AG04450 (cell line): ENCODE results near the gene SH3BP5L. TPM values are rescaled to one million over a fixed set of nuclear protein-coding genes. Genes with fewer than 3 reads are reported as not detected.

Experiments
- CTCF ChIA-PET: fragments of 300-600, 350-600 bp; formaldehyde crosslinking; extraction: SDS; loops from one replicate; lab custom pipeline; 2022; ENCODE audit warnings: antibody characterized with exemption, inconsistent platforms; lab: Charles Lee
- POLR2A ChIA-PET: fragments of 350-600 bp; formaldehyde crosslinking; extraction: SDS; loops from one replicate; lab custom pipeline; 2021; ENCODE audit warnings: antibody characterized with exemption, inconsistent platforms; lab: Yijun Ruan, JAX
- DNase-seq: peaks from one replicate; pipeline ENCODE4 v3.0.0-alpha.2; 2011; ENCODE audit warnings: low read depth, low spot score
- H3K27ac ChIP-seq: one replicate; pipeline ENCODE4 v1.5.1; 2012; ENCODE audit warnings: low read depth, low read length, control low read depth
- H3K27me3 ChIP-seq: one replicate; pipeline ENCODE4 v1.6.0; 2012; ENCODE audit warnings: low read length; ENCODE audit not compliant: control insufficient read depth, insufficient read depth
- H3K4me3 ChIP-seq: 2 replicates; pipeline ENCODE4 v1.5.1; 2011; ENCODE audit warnings: mild to moderate bottlenecking, low read depth, low read length, control low read depth
- H3K9me3 ChIP-seq: 2 replicates; pipeline ENCODE4 v1.5.1; 2012; ENCODE audit warnings: low read length; ENCODE audit not compliant: control insufficient read depth, insufficient read depth
- CTCF ChIP-seq: IDR thresholded peaks from 2 replicates; pipeline ENCODE4 v1.5.1; 2011; ENCODE audit warnings: low read depth, low read length, control low read depth, inconsistent platforms
- polyA plus RNA-seq: library from polyadenylated mRNA; depleted of rRNA; stranded (reverse); fragments of >200 nt; gene quantifications from 2 replicates; pipeline ENCODE4 v1.2.3, GENCODE V29; 2011

The SH3BP5L gene
- polyA plus RNA-seq, 1 experiment, result 15.3 TPM

DNA sequence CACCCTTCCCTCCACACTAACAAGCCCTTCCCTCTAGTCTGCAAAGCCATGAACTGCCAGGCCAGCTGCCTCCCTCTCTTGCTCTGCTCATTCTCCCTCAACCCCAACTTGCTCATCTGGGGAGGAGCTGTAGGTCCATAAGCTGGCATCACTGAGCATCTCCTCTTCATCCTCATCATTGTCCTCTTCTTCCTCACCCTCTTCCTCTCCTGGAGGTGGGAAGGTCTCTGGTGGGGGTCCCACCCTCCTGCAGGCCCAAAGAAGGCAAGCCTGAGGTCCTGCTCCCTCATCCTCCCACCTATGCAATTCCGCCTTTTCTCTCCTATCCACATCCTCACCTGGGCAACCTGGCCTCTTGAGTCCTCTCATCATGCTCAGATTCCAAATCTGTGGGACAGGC is 30.5 kb upstream of the SH3BP5L start:
- ChIA-PET CTCF (no interaction called here), POLR2A (no interaction called here)
- Histone ChIP-seq H3K9me3 (no peaks in the 10 kb centered on the region), H3K27ac (no peak overlapping the region), H3K27me3 (no peaks in the 10 kb centered on the region), H3K4me3 (no peak overlapping the region)
- no peak for TF ChIP-seq CTCF
- DNase-seq, result no peak

DNA sequence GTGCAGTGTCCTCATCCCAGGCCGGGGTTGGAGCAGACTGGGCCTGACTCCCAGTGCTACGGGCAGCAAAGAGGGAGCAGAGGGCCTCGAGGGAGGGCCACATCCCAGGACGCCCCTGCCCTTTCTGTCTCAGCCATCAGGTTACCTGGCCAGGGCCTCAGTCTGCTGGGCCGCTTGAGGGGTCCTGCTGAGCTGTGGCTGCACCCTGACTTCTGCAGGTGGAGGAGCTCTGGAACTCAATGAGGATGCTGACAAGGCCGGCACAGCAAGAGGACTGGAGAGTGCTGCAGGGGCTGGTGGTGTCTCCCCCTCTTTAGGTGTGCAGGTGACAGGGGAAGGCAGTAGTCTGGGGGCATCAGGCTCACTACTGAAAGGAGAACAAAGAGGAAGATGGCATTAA is 29.9 kb upstream of the SH3BP5L start:
- Histone ChIP-seq H3K27me3 (no peaks in the 10 kb centered on the region), H3K9me3 (no peaks in the 10 kb centered on the region), H3K4me3 (no peak overlapping the region), H3K27ac (no peak overlapping the region)
- CTCF ChIA-PET, result no interaction called here
- TF ChIP-seq CTCF, result no peak
- POLR2A ChIA-PET, result no interaction called here
- no peak for DNase-seq

- ChIA-PET CTCF (interaction anchor here (1.4 kb wide), 1 partner anchor 12 kb away, joined by 3 read pairs; no protein-coding TSS in a partner anchor), POLR2A (no interaction called here)
- no peak for TF ChIP-seq CTCF
- DNase-seq, result no peak
- H3K27me3 ChIP-seq, result no peaks in the 10 kb centered on the region
- H3K4me3 ChIP-seq, result no peak overlapping the region
- no peak overlapping the region for H3K27ac ChIP-seq
- no peaks in the 10 kb centered on the region for H3K9me3 ChIP-seq
Observed at GRCh38 chr1:248853663-248854375, 28.1 kb upstream of the SH3BP5L start.

DNA sequence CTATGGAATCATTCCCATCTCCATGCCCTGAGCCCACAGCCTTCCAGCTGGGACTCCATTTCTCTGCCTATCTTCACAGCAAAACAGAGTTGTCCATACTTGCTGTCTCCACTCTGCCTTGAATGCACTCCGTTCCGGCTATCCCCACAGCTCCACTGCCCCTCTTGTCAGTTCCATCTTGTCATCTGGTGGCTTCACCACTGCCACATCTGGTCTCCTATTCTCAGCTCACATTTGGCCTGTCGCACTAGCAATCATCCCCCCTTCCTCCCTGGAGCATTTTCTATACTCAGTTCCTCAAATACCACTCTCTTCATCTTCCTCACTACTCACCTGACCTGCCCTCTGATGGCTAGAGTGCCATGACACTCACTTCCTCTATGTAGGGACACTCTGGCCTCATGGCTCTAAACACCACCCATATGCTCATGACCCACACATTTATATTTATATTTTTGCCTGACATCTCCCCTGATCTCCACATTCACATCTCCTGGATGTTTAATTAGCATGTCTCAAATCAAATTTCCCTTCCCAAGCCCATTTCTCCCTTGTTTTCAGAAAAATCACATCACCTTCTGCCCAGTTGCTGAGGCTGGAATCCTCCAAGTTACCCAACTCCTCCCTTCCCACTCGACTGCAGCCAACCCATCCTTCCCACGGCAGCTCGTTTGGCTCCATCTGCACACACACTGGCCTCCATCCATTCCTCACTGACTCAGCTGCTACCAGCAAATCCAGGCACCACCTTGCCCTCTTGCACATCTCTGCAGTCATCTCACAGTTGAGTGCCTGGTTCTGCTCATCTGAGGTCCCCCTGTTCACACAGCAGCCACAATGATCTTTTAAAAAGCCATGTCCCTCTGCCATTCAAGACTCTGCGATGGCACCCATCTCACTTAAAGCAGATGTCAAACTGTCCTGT is 27.0 kb upstream of the SH3BP5L start:
- no peak overlapping the region for H3K27ac ChIP-seq
- ChIA-PET POLR2A (no interaction called here), CTCF (interaction anchor here (1.4 kb wide), 1 partner anchor 11 kb away, joined by 3 read pairs; no protein-coding TSS in a partner anchor)
- no peaks in the 10 kb centered on the region for H3K27me3 ChIP-seq
- H3K4me3 ChIP-seq, result no peak overlapping the region
- DNase-seq, result no peak
- H3K9me3 ChIP-seq, result peaks cover 4% of the 10 kb centered on the region; the same call in 1 of the 2 replicates
- no peak for TF ChIP-seq CTCF
